ENCODE data around the gene ETNPPL.

Gene ETNPPL

GRCh38 chr4:108762559-108763225, at the start of gene ETNPPL:
ETNPPL (minus strand) TSS chr4:108763053; CDS start chr4:108762898, 155 bp downstream.
- peak; percentile 79 for DNase-seq (ENCODE audit: low spot score)

DNA sequence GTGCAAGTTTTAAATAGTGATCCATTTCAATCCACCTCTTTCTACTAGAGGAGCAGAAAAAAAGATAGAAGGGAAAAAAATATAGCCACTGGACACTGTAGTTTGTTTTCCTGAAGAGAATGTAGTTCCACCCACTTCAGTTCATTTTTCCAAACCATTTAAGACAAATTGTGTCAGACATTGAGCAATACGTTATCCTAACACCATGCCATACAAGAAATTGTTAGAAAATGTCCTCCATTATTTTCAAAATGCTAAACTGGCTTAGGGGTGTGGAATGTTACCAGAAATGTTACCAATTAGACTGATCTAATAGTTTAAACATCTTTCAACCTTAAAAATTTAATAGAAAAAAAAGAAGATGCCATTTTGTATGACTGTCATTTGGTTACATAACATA, 48.6 kb upstream of the ETNPPL start:
- DNase-seq (ENCODE audit: low spot score) = no peak

DNA sequence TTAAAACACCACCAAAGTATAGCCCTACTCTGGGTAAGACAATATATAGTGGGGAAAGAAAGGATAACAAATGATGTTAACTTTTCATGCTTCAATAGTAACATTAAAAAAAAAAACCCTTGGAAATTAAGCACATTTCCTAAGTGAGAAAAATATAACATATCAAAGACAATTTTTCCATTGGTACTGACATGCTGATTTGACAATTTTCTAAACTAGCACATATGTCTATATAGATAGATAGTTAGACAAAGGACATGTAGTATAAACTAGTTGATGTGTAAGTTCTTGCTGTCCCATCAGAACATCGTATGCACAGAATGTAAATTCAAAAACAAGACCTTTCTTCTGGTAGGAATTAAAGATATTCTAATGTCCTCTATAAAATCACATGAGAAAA, 47.2 kb upstream of the ETNPPL start:
- DNase-seq (ENCODE audit: low spot score) = no peak

DNA sequence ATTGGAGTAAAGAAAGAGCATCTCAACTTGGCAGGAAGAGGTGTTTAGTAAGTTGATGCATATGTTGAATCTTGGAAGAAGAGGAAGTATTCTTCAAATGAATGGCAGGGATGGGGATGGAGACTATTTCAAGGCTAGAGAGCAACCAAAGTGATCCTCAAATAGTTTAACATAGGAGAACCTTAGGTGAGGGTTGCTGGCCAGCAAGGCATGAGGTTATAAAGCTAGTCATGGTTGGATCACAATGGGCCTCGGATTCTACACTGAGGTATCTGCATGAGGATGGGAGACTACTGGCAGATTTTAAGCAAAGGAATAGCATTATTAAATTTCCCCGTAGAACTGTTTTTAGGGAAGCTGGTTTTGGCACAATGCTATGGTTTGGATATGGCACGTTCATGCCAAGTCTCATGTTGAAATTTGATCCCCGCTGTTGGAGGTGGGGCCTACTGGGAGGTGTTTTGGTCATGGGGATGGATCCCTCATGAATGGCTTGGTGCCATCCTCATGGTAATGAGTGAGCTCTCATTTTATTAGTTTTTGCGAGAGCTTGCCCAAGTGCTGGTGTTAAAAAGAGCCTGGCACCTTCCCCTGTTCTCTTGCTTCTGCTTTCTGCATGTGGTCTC, 41.9 kb upstream of the ETNPPL start:
- no peak for DNase-seq (ENCODE audit: low spot score)

- DNase-seq (ENCODE audit: low spot score) = no peak
Measured at GRCh38 chr4:108799306-108799705, 36.5 kb upstream of the ETNPPL start.

- no peak for DNase-seq (ENCODE audit: low spot score)
Measured at GRCh38 chr4:108796173-108796572, 33.3 kb upstream of the ETNPPL start.

DNA sequence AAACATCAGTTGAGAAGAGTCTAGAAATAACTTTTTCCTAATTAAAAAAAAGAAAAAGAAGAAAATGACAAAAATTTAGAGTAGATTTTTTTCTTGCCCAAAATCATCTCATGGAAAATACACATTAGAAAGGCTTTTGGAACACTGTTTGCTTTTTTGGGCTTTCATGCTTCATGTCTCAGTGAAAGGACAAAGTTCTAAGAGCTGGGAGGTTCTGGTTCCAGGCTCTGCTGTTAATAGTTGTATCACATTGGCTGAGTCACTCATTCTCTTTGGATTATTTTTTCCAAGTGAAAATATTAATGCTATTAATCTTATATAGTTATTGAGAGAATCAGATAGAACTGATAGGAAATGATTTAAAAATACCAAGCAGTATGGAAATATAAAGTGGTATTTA, 32.9 kb upstream of the ETNPPL start:
- no peak for DNase-seq (ENCODE audit: low spot score)

GRCh38 chr4:108794136-108794535, 31.3 kb upstream of the ETNPPL start:
- DNase-seq (ENCODE audit: low spot score) = no peak

GRCh38 chr4:108793415-108793814, 30.6 kb upstream of the ETNPPL start:
- no peak for DNase-seq (ENCODE audit: low spot score)

GRCh38 chr4:108788731-108789130, 25.9 kb upstream of the ETNPPL start:
- DNase-seq (ENCODE audit: low spot score) = no peak

DNA sequence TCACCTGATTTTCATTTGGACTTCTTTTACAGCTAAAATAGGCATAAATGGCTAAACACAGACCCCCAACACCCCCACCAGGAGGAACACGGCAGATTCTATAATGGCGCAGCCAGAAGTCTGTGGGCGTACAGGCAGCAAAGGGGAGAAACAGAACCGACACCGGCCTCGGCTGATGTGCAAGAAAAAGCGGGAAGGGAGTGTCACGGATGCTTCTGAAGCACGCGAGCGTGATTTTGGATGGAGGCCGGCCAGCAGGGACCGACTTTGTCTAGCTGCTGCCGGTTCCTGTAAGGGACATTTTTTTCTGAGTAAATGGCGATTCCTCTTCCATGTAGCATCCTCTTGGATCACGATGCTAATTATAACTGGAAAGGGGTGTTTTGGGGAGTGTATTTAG, 24.9 kb upstream of the ETNPPL start:
- no peak for DNase-seq (ENCODE audit: low spot score)

DNA sequence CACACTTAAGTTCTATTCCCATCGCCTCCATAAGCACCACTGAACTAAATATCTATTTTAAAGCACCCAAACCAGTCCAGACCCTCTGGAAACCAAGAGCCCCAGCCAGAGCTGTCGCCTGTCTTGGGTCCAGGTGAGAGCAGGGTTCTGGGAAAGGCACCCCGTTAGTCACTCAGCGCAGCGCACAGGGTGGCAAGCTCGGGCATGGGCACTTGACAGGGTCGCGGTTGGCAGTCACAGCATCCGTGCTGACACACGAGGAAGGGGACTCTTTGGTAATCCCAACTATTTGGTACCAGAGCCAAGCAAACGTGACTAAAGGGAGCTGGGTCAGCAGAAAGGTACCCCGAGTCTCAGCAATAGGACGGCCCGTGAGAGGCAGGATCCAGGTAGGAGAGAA, 24.3 kb upstream of the ETNPPL start:
- DNase-seq (ENCODE audit: low spot score) = no peak

DNA sequence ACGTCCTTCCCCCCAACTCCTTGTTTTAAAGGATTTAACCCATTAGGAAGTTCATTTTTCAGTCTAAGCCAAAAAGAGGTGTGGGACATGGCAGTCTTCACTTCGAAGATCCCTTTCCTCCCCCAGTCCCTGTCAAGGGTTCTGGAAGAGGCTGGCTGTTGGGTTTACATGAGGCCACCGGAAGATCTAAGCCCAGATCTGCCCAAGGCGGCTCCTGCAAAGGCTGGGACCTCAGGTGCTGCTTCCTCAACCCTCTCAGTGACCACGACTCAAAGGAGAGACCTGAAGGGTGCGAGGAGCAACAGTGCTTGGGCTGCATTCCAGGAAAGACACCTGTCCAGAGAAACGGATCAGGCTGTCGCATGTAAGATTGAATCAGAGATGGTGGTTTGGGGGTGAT, 23.5 kb upstream of the ETNPPL start:
- DNase-seq (ENCODE audit: low spot score) = no peak

GRCh38 chr4:108783665-108784463, 21.0 kb upstream of the ETNPPL start:
- DNase-seq (ENCODE audit: low spot score) = no peak

GRCh38 chr4:108779958-108780357, 17.1 kb upstream of the ETNPPL start:
- DNase-seq (ENCODE audit: low spot score) = no peak

GRCh38 chr4:108777388-108777787, 14.5 kb upstream of the ETNPPL start:
- no peak for DNase-seq (ENCODE audit: low spot score)

- DNase-seq (ENCODE audit: low spot score) = no peak
Measured at GRCh38 chr4:108775921-108776320, 13.1 kb upstream of the ETNPPL start.

DNA sequence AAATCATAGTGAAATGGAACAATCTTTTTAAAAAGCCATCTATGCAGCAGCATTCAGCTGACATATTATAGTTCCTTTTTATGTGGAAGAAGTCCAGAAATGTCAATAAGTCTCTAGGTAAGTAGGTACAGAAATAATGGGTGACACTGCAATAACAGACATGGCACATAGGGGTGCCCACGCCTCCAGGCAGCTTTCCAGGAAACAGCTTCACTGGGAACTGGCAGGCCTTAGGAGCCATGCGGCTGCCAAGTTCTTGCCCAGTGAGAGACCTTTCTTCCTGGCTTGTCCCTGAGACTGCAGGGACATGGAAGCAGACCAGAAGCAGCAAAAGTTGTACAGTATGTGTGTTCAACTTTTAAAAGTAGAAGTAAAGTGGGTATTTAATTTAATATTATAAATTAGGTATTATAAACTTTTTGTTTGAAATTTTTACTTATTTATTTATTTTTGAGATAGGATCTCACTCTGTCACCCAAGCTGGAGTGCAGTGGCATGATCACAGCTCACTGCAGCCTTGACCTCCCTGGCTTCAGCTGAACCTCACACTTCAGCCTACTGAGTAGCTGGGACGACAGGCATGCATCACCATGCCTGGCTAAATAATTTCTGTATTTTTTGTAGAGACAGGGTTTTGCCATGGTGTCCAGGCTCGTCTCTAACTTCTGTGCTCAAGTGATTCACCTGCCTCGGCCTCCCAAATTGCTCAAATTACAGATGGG, 12.1 kb upstream of the ETNPPL start:
- DNase-seq (ENCODE audit: low spot score) = no peak

GRCh38 chr4:108772402-108772801, 9.5 kb upstream of the ETNPPL start:
- no peak for DNase-seq (ENCODE audit: low spot score)

GRCh38 chr4:108766058-108766457, 3.2 kb upstream of the ETNPPL start:
- DNase-seq (ENCODE audit: low spot score) = no peak

DNA sequence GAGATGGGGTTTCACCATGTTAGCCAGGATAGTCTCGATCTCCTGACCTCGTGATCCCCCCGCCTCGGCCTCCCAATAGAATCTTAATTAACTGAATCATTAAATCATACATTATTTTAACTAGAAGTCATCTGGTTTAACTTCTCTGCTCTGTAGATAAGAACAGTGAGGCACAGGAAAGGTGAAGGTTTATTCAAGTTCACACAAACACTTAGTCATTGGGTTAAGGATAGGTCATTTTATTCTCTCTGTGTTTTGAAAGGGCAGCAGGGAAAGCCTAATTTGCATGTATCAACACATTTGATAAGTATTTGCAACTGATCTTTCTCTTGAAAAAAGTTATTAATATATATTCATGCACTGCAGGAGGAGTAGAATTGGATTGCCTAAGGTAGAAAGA, 1.1 kb upstream of the ETNPPL start:
- DNase-seq (ENCODE audit: low spot score) = no peak

GRCh38 chr4:108763226-108763593, 357 bp upstream of the ETNPPL start:
- DNase-seq (ENCODE audit: low spot score) = no peak

- no peak for DNase-seq (ENCODE audit: low spot score)
Measured at GRCh38 chr4:108758498-108758897, 4.4 kb downstream of the ETNPPL start.
